RWPE1 (cell line): ENCODE data around the gene GLT6D1.

ENCODE experiments used
- CTCF ChIA-PET: fragments of 350-600 bp; sonication (Branson Sonifier 250); formaldehyde crosslinking; extraction: SDS; loops from one replicate; lab custom pipeline; 2021; lab: Yijun Ruan, JAX
- POLR2A ChIA-PET: fragments of 400-600 bp; formaldehyde crosslinking; extraction: SDS; loops from one replicate; lab custom pipeline; 2020; ENCODE audit warnings: antibody characterized with exemption; ENCODE audit not compliant: low non-redundant PET; lab: Yijun Ruan, JAX
- DNase-seq: peaks from one replicate; pipeline ENCODE4 v3.0.0; 2012; ENCODE audit warnings: low spot score
- H3K27ac ChIP-seq: fragments of 450-650 bp; 2 replicates; pipeline ENCODE4 v1.5.1; 2017
- TF ChIP-seq, protein P1 (sequence below): fragments of 450-650 bp; conservative IDR thresholded peaks from 2 replicates; pipeline ENCODE4 v1.5.1; 2017; ENCODE audit warnings: low read depth, mild to moderate bottlenecking

Gene GLT6D1

DNA sequence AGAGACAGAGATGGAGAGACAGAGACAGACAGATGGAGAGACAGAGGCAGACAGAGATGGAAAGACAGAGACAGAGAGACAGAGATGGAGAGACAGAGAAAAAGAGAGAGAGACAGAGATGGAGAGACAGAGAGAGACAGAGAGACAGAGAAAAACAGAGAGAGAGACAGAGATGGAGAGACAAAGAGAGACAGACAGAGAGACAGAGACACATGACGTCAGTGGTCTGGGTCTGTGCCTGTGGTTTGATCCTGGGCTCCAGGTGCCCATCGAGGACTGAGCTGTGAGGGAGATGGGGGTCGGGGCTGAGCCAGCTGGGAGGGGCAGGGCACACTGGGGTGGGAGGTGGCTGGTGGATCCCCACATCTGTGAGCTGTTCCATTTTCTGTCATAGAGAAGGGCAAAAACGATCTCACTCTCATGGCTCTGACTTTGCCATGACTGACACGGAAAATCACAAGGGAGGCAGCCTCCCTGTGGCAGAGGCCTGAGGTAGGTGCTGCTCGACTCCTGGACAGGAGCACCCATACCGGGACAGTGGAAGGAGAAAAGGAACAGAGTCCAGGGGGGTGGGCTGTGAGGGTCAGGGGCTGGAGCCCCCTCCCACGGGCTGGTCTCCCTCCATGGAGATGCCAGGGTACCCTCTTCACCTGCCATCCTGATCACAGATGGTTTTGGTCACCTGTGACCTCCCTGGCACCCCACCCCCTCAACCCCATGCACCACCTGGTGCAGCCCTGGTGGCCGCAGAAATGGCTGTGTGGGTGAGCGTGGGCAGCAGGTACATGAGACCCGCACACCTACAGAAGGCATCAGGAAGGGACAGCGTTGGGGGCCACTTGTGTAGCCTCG, 28.8 kb downstream of the GLT6D1 start:
- ChIA-PET CTCF (interaction anchor here (0.6 kb wide), 1 partner anchor 343 kb away, joined by 3 read pairs; no protein-coding TSS in a partner anchor), POLR2A (no interaction called here)
- no peak overlapping the region for H3K27ac ChIP-seq
- no peak for DNase-seq
- TF ChIP-seq, protein P1, sequence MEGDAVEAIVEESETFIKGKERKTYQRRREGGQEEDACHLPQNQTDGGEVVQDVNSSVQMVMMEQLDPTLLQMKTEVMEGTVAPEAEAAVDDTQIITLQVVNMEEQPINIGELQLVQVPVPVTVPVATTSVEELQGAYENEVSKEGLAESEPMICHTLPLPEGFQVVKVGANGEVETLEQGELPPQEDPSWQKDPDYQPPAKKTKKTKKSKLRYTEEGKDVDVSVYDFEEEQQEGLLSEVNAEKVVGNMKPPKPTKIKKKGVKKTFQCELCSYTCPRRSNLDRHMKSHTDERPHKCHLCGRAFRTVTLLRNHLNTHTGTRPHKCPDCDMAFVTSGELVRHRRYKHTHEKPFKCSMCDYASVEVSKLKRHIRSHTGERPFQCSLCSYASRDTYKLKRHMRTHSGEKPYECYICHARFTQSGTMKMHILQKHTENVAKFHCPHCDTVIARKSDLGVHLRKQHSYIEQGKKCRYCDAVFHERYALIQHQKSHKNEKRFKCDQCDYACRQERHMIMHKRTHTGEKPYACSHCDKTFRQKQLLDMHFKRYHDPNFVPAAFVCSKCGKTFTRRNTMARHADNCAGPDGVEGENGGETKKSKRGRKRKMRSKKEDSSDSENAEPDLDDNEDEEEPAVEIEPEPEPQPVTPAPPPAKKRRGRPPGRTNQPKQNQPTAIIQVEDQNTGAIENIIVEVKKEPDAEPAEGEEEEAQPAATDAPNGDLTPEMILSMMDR: no peak

DNA sequence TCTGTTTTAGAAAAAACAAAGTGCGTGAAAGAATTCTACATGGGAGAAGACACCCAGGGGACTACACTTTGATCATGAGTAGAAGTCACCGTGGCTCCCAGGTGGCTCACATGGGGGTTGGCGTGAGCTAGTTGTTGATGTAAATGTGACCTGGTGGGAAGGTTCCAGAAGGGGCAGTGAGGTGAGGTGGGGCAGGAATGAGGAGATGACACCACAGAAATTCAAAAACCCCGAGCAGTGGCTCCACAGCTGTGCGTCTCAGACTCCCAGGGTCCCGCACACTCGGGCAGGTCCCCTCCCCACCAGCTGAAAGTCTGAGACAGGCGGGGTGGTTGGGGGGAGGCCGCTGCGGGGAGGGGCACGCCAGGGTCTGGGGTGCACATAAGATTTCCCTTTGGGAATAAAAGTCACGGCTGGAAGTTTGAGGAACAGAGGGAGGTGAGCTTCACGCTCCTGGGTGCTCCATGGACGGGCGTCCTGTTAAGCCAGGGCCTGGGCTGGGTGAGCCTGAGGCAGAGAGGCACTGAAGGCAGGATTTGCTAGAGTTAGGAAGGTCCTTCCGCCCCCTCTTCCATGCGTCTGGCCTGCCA, 29.9 kb downstream of the GLT6D1 start:
- TF ChIP-seq, protein P1: no peak
- POLR2A ChIA-PET: no interaction called here
- H3K27ac ChIP-seq: no peak overlapping the region
- CTCF ChIA-PET: interaction anchor here (0.6 kb wide), 2 partner anchors 513 to 703 kb away, joined by 3 to 4 read pairs; no protein-coding TSS in a partner anchor
- no peak for DNase-seq

DNA sequence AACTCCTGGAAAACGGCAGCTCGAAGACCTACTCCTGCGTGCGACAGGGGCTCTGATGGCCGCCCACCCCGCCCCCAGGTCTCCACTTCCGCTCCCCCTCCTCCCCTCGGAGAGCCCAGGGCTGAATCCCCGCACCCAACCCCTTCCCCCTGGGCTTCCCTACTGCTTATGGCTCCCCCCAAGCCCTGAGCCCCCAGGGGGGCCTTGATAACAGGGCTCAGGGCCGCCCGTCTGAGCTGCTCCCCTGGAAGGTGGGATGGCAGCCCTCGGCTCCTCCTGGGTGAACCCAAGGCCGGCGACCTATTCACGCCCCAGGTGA, 30.4 kb downstream of the GLT6D1 start:
- H3K27ac ChIP-seq: no peak overlapping the region
- DNase-seq: no peak
- ChIA-PET POLR2A (no interaction called here), CTCF (interaction anchor here (0.6 kb wide), 2 partner anchors 514 to 703 kb away, joined by 3 to 4 read pairs; no protein-coding TSS in a partner anchor)
- TF ChIP-seq, protein P1: no peak

DNA sequence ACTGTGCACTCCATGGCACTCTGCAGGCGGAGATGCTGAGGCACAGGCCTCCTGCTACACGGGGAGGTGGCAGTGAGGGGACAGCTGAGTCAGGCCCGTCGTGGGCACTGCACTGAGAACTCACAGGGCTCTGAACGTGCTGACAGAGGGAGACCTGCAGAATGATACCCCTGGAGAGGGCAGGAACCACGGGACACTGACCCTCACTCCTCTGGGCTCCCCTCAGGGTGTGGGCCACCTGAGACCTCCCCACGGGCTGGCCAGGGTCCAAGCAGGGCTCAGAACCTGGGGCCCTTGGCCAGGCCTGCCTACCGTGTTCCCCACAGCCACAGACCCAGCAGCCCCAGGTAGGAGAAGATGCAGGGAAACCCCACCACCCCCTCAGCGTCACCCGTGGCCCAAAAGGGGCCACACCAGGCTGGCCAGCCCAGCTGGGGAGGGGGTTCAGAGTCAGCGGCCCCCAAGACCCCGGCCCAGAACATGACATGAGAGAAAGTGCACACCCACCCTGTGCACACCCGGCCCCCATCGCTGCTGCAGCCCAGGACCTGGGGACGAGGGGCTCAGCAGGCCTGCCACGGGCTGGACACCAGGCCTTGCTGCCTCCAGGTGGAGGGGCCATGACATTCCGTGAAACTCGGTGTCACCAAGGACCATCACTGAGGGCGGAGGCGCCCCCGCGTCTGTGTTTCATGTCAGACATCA, 30.9 kb downstream of the GLT6D1 start:
- ChIA-PET POLR2A (no interaction called here), CTCF (no interaction called here)
- no peak overlapping the region for H3K27ac ChIP-seq
- no peak for DNase-seq
- TF ChIP-seq, protein P1: no peak

DNA sequence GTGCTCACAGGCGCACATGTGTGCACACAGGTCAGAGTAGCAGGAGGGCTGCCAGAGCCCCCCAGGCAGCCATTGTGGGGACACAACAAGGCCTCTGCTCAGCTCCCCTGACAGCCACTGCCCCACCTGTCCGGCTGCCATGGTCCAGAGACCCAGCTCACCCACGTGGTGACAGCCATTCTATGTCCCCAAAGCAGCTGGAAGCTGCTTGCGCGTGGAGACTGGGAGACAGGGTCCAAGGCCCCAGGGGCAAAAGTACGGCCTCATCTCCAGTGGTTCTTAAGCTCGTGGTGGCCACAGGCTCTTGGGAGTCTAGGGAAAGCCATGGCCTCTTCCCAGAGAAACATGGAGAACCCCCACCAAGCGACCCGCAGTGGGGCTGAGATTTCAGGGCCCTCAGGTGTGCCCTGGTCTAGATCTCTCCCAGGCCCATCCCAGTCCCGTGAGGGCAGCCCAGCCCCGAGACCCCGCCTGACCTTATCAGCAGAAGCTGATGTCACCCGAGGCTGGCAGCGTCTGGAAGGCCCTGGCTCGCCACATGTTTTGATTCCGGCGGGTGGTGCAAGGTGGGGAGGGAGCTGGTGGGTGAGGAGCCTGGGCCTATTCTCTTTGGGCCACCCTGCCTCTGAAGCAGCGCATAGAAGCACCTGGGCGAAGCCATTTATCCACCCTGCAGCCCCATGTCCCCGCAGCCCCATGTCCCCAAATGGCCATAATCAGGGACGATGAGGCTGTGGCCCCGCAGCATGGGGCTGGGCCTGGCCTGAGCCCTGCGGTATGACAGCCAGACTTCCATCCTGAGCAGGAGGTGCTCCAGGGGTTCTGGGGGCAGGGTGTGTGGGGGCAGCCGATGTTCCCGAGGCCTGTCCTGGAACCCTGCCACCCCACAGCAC, 31.7 kb downstream of the GLT6D1 start:
- ChIA-PET CTCF (no interaction called here), POLR2A (no interaction called here)
- H3K27ac ChIP-seq: no peak overlapping the region
- DNase-seq: no peak
- TF ChIP-seq, protein P1: no peak
